Uterus (tissue), 2 donors: Measurements from ENCODE around the gene KCNQ1.

ENCODE experiments used
- CTCF ChIP-seq, 4 experiments: fragments of 200-600 bp in 2 of 4; fragments of 450-650 bp in 2 of 4; sonication (generic) in 2 of 4; IDR thresholded peaks; one replicate each; pipeline ENCODE4 v1.5.1; 2016 to 2019; ENCODE audit warnings: antibody characterized with exemption in 4 of 4, mild to moderate bottlenecking in 2 of 4, moderate library complexity in 1 of 4
- POLR2A ChIP-seq, 2 donors: fragments of 450-650 bp; IDR thresholded peaks; one replicate each; pipeline ENCODE4 v1.6.1; 2016; ENCODE audit warnings: antibody characterized with exemption in 2 of 2, mild to moderate bottlenecking in 1 of 2, moderate library complexity in 1 of 2

GRCh38 chr11:2521733-2522630 is 77.2 kb downstream of the KCNQ1 start:
- TF ChIP-seq CTCF (IDR thresholded peaks at IDR 0.05): no peak
- no peak for TF ChIP-seq POLR2A (IDR thresholded peaks at IDR 0.05)
